WTC11 (cell line): Measurements from ENCODE around the gene ITGAX. TPM values are rescaled to one million over a fixed set of nuclear protein-coding genes. Genes with fewer than 3 reads are reported as not detected.

Experiments used
- ATAC-seq: fragments of 200-7000 bp; cut with Tn5 transposase; 2 replicates; pipeline ENCODE4 v1.10.0; 2021; ENCODE audit warnings: mild to moderate bottlenecking, moderate library complexity
- CTCF ChIA-PET: fragments of 300-600 bp; sonication (Branson Sonifier 250); formaldehyde crosslinking; loops from one replicate; lab custom pipeline; 2021; ENCODE audit warnings: antibody characterized with exemption; lab: Charles Lee
- POLR2A ChIA-PET: fragments of 350-600 bp; sonication (Branson Sonifier 250); formaldehyde crosslinking; loops from one replicate; lab custom pipeline; 2021; ENCODE audit warnings: antibody characterized with exemption; lab: Charles Lee
- DNase-seq: peaks from one replicate; pipeline ENCODE4 v3.0.0; 2021; ENCODE audit warnings: low spot score
- H3K27ac Mint-ChIP-seq: 2 replicates; pipeline ENCODE4 v1.8.0; 2021; ENCODE audit warnings: mixed read lengths
- H3K27me3 Mint-ChIP-seq: 2 replicates; pipeline ENCODE4 v1.8.0; 2021; ENCODE audit warnings: low read depth, mild to moderate bottlenecking, moderate library complexity, mixed read lengths
- H3K36me3 Mint-ChIP-seq: 2 replicates; pipeline ENCODE4 v1.8.0; 2021; ENCODE audit warnings: mixed read lengths
- H3K4me1 Mint-ChIP-seq: 2 replicates; pipeline ENCODE4 v1.8.0; 2022; ENCODE audit warnings: mixed read lengths
- H3K4me3 Mint-ChIP-seq: 2 replicates; pipeline ENCODE4 v1.8.0; 2021; ENCODE audit warnings: mild to moderate bottlenecking, moderate library complexity, mixed read lengths
- H3K9me3 Mint-ChIP-seq: 2 replicates; pipeline ENCODE4 v1.8.0; 2021; ENCODE audit warnings: mixed read lengths
- CBFB ChIP-seq: sonication (generic); formaldehyde crosslinking; IDR thresholded peaks from 2 replicates; pipeline ENCODE4 v1.8.1; 2022; ENCODE audit warnings: mild to moderate bottlenecking, low read depth, missing genetic modification reagents
- E2F5 ChIP-seq: sonication (generic); formaldehyde crosslinking; IDR thresholded peaks from 2 replicates; pipeline ENCODE4 v1.8.1; 2022; ENCODE audit warnings: mild to moderate bottlenecking, moderate library complexity, missing genetic modification reagents
- ELF4 ChIP-seq: sonication (generic); formaldehyde crosslinking; IDR thresholded peaks from 2 replicates; pipeline ENCODE4 v1.8.1; 2022; ENCODE audit warnings: low read depth, mild to moderate bottlenecking, moderate library complexity, missing genetic modification reagents
- EMX1 ChIP-seq: fragments of 250-450 bp; sonication (Bioruptor Pico); IDR thresholded peaks from 2 replicates; pipeline ENCODE4 v1.8.0; 2021; ENCODE audit warnings: mild to moderate bottlenecking
- MXD4 ChIP-seq: fragments of 250-450 bp; sonication (Bioruptor Pico); IDR thresholded peaks from 2 replicates; pipeline ENCODE4 v1.8.0; 2021; ENCODE audit warnings: mild to moderate bottlenecking, moderate library complexity, borderline replicate concordance
- MYBL2 ChIP-seq: sonication (generic); formaldehyde crosslinking; IDR thresholded peaks from 2 replicates; pipeline ENCODE4 v1.8.1; 2023; ENCODE audit warnings: mild to moderate bottlenecking, moderate library complexity, missing genetic modification reagents
- NFE2L1 ChIP-seq: sonication (generic); formaldehyde crosslinking; IDR thresholded peaks from 2 replicates; pipeline ENCODE4 v1.8.1; 2023; ENCODE audit warnings: missing genetic modification reagents
- NR2C2 ChIP-seq: sonication (generic); formaldehyde crosslinking; IDR thresholded peaks from 2 replicates; pipeline ENCODE4 v1.8.0; 2022; ENCODE audit warnings: mild to moderate bottlenecking, missing genetic modification reagents
- SMAD4 ChIP-seq: sonication (generic); formaldehyde crosslinking; IDR thresholded peaks from 2 replicates; pipeline ENCODE4 v1.8.0; 2022; ENCODE audit warnings: mild to moderate bottlenecking, missing genetic modification reagents
- SP1 ChIP-seq: sonication (generic); formaldehyde crosslinking; conservative IDR thresholded peaks from 2 replicates; pipeline ENCODE4 v1.8.1; 2022; ENCODE audit warnings: missing genetic modification reagents
- TEAD1 ChIP-seq: sonication (generic); formaldehyde crosslinking; IDR thresholded peaks from 2 replicates; pipeline ENCODE4 v1.8.0; 2022; ENCODE audit warnings: mild to moderate bottlenecking, missing genetic modification reagents
- TP53 ChIP-seq: sonication (generic); formaldehyde crosslinking; IDR thresholded peaks from 2 replicates; pipeline ENCODE4 v1.8.1; 2023; ENCODE audit warnings: mild to moderate bottlenecking, missing genetic modification reagents
- USF2 ChIP-seq: sonication (generic); formaldehyde crosslinking; IDR thresholded peaks from 2 replicates; pipeline ENCODE4 v1.8.1; 2023; ENCODE audit warnings: mild to moderate bottlenecking, missing genetic modification reagents, moderate library complexity
- ZNF532 ChIP-seq: fragments of 250-450 bp; sonication (Bioruptor Pico); IDR thresholded peaks from 2 replicates; pipeline ENCODE4 v1.9.0; 2021; ENCODE audit warnings: mild to moderate bottlenecking, borderline replicate concordance
- total RNA-seq: library from RNA; stranded (reverse); gene quantifications from 3 replicates; pipeline ENCODE4 v1.2.3, GENCODE V29; 2021
- TF ChIP-seq, protein P1 (sequence below): sonication (generic); formaldehyde crosslinking; IDR thresholded peaks from 2 replicates; pipeline ENCODE4 v1.8.0; 2022; ENCODE audit warnings: mild to moderate bottlenecking, missing genetic modification reagents
- TF ChIP-seq, protein P2 (sequence below): fragments of 200-600 bp; IDR thresholded peaks from 2 replicates; pipeline ENCODE4 v1.8.0; 2022; ENCODE audit warnings: antibody characterized with exemption
- TF ChIP-seq, protein P3 (sequence below): sonication (generic); formaldehyde crosslinking; IDR thresholded peaks from 2 replicates; pipeline ENCODE4 v1.8.1; 2023; ENCODE audit warnings: mild to moderate bottlenecking, missing genetic modification reagents
- TF ChIP-seq, protein P4 (sequence below): sonication (generic); formaldehyde crosslinking; IDR thresholded peaks from 2 replicates; pipeline ENCODE4 v1.8.0; 2023; ENCODE audit warnings: mild to moderate bottlenecking, missing genetic modification reagents

Gene ITGAX
- total RNA-seq, 1 experiment from 2014 or later = 0.33 TPM

- H3K27ac Mint-ChIP-seq = no peak overlapping the region
- H3K4me3 Mint-ChIP-seq = no peak overlapping the region
- H3K27me3 Mint-ChIP-seq = peaks cover 28% of the 10 kb centered on the region
- peaks cover 16% of the 10 kb centered on the region for H3K36me3 Mint-ChIP-seq
- no peak for ATAC-seq
- TF ChIP-seq TP53 (CRISPR knock-in tag) = no peak
- TF ChIP-seq E2F5 (CRISPR knock-in tag) = no peak
- TF ChIP-seq SP1 = no peak
- TF ChIP-seq EMX1 (CRISPR knock-in tag) = no peak
- TF ChIP-seq MYBL2 = no peak
- TF ChIP-seq NFE2L1 (CRISPR knock-in tag) = no peak
- TF ChIP-seq MXD4 = no peak
- no peak for TF ChIP-seq ZNF532
- no peak for TF ChIP-seq TEAD1 (CRISPR knock-in tag)
- TF ChIP-seq USF2 (CRISPR knock-in tag) = no peak
- TF ChIP-seq, protein P1, sequence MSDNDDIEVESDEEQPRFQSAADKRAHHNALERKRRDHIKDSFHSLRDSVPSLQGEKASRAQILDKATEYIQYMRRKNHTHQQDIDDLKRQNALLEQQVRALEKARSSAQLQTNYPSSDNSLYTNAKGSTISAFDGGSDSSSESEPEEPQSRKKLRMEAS (CRISPR knock-in tag) = no peak
- TF ChIP-seq, protein P2, sequence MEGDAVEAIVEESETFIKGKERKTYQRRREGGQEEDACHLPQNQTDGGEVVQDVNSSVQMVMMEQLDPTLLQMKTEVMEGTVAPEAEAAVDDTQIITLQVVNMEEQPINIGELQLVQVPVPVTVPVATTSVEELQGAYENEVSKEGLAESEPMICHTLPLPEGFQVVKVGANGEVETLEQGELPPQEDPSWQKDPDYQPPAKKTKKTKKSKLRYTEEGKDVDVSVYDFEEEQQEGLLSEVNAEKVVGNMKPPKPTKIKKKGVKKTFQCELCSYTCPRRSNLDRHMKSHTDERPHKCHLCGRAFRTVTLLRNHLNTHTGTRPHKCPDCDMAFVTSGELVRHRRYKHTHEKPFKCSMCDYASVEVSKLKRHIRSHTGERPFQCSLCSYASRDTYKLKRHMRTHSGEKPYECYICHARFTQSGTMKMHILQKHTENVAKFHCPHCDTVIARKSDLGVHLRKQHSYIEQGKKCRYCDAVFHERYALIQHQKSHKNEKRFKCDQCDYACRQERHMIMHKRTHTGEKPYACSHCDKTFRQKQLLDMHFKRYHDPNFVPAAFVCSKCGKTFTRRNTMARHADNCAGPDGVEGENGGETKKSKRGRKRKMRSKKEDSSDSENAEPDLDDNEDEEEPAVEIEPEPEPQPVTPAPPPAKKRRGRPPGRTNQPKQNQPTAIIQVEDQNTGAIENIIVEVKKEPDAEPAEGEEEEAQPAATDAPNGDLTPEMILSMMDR = no peak
- TF ChIP-seq NR2C2 = no peak
- TF ChIP-seq CBFB = no peak
- TF ChIP-seq SMAD4 (CRISPR knock-in tag) = no peak
- no peak for TF ChIP-seq ELF4 (CRISPR knock-in tag)
- TF ChIP-seq, protein P3, sequence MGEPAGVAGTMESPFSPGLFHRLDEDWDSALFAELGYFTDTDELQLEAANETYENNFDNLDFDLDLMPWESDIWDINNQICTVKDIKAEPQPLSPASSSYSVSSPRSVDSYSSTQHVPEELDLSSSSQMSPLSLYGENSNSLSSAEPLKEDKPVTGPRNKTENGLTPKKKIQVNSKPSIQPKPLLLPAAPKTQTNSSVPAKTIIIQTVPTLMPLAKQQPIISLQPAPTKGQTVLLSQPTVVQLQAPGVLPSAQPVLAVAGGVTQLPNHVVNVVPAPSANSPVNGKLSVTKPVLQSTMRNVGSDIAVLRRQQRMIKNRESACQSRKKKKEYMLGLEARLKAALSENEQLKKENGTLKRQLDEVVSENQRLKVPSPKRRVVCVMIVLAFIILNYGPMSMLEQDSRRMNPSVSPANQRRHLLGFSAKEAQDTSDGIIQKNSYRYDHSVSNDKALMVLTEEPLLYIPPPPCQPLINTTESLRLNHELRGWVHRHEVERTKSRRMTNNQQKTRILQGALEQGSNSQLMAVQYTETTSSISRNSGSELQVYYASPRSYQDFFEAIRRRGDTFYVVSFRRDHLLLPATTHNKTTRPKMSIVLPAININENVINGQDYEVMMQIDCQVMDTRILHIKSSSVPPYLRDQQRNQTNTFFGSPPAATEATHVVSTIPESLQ (CRISPR knock-in tag) = no peak
- TF ChIP-seq, protein P4, sequence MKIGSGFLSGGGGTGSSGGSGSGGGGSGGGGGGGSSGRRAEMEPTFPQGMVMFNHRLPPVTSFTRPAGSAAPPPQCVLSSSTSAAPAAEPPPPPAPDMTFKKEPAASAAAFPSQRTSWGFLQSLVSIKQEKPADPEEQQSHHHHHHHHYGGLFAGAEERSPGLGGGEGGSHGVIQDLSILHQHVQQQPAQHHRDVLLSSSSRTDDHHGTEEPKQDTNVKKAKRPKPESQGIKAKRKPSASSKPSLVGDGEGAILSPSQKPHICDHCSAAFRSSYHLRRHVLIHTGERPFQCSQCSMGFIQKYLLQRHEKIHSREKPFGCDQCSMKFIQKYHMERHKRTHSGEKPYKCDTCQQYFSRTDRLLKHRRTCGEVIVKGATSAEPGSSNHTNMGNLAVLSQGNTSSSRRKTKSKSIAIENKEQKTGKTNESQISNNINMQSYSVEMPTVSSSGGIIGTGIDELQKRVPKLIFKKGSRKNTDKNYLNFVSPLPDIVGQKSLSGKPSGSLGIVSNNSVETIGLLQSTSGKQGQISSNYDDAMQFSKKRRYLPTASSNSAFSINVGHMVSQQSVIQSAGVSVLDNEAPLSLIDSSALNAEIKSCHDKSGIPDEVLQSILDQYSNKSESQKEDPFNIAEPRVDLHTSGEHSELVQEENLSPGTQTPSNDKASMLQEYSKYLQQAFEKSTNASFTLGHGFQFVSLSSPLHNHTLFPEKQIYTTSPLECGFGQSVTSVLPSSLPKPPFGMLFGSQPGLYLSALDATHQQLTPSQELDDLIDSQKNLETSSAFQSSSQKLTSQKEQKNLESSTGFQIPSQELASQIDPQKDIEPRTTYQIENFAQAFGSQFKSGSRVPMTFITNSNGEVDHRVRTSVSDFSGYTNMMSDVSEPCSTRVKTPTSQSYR (CRISPR knock-in tag) = no peak
- TF ChIP-seq, all 79 proteins: peak for 0
- Mint-ChIP-seq H3K9me3 (peaks cover 28% of the 10 kb centered on the region), H3K4me1 (peaks cover 14% of the 10 kb centered on the region)
- CTCF ChIA-PET = no interaction called here
- POLR2A ChIA-PET = no interaction called here
- DNase-seq = no peak
These were observed 29.8 kb upstream of the ITGAX start for GRCh38 chr16:31325171-31325570.
